GM18858 (cell line): ENCODE results near the gene ABHD4.
"Not testable (repeated sequence)": the region's sequence is repeated elsewhere in the genome, so short reads cannot be mapped to it uniquely, and the experiment has no call there.

Experiments
- ATAC-seq: cut with Tn5 transposase; IDR thresholded peaks from one replicate; pipeline ENCODE4 v1.9.1; 2021; ENCODE audit not compliant: unreplicated experiment

The ABHD4 gene

DNA sequence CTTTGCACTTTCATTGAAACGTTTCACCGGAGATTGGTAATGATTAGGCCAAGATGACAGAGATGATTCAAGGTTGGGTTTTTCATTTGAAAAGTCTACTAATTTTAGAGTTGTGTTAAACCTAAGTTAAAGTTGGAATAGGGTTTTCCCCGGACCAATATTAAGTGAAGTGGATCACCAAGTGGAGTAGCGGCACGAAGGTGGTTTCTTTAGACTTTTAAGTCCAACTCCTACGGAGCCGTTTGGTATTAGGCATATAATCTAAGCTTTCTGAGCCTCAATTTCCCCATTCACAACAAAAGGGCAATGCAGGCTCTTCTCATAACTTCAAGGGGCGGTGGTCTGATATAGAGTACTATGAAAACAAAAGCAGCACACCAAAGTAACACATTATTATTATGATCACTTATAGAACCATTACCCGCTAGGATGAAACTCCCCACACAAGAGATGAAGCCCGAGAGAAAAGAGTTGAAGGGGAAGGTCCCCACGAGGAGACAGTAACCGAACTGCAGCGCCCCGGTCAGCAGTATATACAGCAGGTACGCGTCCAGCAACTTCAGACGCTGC lies 9.5 kb upstream of the ABHD4 start:
- ATAC-seq, result no peak

DNA sequence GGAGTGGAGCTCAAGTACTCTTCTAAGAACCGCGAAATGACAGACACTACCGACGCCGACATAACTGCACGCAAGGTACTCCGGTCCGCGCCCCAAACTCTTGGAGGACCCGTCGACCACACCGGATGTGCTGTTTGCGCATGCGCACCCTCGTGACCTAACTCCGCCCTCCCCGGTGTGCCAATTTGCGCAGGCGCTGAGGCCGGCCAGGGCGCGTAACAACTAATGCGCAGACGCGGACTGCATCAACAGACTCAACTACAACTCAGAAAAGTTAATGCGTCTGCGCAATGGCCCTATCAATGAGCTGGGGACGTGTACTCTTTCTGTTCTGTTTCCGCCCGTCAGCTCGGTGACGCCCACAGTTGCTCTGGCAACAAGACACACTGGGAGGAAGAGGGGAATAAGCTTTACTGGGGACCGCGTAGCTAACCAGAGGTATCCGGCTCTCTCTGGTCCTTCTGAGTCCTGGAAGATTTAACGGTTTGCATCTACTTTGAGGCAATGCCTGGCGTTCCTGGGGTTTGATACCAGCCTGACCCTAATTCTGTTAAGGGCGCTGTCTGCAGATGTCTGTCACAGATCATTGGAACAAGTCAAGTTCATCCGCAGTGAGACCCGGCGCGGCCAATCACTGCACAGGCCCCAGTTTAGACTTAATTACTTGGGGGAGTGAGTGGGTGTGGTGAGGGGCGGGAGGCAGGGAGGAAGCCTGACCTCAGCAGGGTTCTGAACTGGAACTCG lies 8.8 kb upstream of the ABHD4 start, which contains the start of gene DAD1:
TSS of gene DAD1 (minus strand) at position 129 of the 744 bp plus-strand sequence. CDS start at position 62, 67 bp downstream.
- peak; percentile 80 for ATAC-seq

DNA sequence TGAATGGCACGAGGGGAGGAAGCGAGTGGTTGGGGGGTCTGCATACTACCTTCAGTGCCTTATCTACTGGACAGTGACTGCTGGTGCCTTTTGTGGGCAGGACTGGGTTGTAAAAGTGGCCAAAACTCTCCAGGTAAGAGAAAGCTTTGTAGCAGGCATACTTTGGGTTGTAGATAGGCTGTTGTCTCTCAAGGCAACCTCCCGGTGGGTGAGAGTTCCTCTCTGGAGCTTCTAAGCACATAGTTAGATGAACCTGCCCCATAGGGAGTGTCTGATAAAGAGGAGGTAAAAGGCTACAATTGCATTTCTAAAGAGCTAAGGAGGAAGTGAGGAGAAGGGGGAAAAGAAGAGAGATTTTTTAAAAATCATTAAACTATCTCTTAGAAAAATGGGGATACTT lies 4.9 kb upstream of the ABHD4 start:
- no peak for ATAC-seq

DNA sequence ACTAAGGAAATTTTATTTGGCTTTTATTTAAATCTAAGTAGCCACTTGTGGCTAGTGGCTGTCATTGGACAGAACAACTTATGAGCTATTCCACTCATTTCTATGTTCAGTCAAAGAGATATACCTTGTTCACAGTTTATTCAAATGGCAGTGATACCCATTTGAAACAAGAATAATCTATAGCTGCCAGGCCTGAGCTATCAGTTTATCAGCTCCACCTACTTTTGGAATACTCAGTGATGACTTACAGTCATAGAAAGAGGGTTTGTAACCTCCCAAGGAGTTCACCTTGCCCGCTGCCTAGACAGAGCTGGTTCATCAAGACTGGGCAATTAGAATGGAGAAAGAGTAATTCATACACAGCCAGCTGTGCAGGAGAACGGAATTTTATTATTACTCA lies 4.5 kb upstream of the ABHD4 start:
- ATAC-seq, result no peak

DNA sequence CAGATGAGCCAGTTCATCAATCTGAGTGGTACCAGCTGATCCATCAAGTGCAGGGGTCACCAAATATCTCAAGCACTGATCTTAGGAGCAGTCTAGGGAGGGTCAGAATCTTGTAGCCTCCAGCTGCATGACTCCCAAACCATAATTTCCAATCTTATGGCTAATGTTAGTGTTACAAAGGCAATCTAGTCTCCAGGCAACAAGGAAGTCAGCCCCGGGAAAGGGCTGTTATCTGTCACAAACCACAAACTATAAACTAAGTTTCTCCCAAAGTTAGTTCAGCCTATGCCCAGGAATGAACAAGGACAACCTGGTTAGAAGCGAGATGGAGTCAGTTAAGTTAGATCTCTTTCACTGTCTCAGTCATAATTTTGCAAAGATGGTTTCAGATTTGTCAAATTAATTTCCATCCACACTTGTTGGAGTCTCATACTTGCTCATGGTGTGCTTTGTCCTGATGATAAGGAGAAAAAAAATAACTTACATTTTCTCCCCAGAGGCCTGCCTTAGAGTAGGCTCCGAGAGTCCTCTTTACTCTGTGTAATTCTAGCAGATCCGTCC lies 3.9 kb upstream of the ABHD4 start:
- no peak for ATAC-seq

DNA sequence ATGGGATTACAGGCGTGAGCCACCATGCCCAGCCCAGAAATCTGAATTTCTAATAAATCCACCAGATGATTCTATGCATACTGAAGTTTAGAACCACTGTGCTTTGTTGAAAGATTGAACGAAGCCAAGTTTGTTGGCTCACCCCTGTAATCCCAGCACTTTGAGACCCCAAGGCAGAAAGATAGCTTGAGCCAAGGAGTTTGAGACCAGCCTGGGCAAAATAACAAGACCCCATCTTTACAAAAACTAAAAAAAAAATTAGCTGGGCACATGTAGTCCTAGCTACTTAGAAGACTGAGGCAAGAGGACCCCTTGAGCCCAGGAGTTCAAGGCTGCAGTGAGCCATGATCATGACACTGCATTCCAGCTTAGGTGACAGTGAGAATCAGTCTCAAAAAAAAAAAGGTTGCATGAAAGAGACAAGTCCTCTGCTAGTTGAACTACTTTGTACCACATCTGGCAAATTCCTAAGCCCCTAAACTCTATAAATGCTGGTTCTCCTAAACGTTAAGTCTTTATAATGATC lies 1.7 kb upstream of the ABHD4 start:
- ATAC-seq, result no peak

DNA sequence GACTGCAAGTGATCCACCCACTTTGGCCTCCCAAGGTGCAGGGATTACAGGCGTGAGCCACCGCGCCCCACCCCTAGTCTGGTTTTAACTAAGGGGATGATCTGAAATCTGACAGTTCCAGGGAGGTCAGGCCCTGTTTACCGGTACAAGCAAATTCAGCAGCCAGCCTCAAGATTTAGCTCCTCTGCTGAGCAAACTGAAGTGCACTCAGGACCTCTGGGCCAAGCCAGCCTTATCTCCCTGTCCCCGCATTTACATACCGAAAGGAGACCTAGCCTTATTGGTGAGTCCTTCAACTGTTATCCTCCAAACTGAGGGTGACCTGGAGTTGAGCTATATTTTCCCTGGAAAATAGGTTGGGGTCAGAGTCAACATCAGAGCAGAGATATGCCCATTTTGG lies 835 bp upstream of the ABHD4 start:
- ATAC-seq, result no peak

DNA sequence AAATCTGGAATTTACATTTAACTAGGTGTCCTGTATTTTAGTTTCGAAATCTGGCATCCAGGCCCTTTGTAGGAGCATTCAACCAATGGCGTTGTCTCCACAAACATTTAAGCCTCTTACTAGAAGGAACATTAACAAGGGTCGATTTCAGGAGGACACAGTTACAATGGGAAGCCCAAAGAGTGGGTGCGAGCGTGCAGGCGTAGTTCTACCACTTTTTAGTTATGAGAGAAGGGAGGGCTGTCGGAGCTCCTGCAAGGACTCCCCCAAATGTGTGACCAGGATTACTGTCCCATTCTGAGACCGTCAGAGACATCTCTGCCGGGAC lies 365 bp upstream of the ABHD4 start:
- ATAC-seq, result no peak

DNA sequence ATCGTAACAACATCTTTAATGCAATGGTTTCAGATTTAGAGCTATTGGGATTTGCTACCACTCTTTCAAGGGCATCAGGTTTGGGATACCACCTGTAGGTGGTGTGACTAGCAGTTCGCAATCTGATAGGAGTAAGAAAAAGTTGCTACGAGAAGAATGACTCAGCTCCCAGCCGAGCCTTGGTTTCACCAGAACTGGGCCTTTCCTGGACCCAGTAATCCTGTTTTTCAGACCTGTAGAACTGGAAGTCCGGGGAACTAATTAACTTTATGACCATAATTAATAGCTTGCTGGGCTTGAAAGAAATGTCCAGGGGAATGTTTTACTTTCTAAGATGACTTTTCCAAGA lies 770 bp downstream of the ABHD4 start:
- peak; percentile 43 for ATAC-seq

DNA sequence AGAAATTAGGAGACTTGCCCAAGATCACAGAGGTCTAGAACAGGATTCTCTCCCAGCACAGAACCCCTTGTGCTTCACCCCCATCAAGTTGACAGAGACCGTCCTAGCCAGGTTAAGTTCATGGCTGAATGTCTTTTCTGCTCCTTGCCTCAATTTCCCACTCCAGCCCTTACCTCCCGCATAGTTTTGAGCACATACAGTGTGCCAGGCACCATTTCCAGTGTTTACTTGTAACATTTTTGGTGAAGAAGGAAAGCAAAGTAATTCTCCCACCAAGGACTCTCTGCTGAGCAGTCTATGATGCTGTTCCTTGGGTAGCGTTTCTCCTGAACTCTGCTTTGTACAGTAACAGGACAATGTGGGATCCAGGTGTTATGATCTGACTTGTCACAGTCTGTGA lies 1.2 kb downstream of the ABHD4 start:
- no peak for ATAC-seq

DNA sequence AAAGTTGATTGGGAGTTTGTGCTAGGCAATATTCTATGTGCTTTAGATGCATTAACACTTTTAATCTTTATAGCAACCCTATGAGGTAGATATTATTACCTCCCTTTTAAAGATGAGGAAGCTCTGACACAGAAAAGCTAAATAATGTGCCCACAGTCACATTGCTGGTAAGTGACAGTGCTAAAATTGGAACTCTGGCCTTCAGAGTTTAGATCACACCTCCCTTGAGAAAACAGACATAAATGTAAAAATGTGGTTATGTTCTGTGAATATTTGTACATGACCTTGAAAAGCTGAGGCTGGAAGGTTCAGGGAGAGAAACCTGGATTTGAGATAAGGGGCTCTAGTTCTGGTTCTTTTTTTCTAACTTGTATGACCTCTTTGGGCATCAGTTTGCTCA lies 1.9 kb downstream of the ABHD4 start:
- no peak for ATAC-seq

DNA sequence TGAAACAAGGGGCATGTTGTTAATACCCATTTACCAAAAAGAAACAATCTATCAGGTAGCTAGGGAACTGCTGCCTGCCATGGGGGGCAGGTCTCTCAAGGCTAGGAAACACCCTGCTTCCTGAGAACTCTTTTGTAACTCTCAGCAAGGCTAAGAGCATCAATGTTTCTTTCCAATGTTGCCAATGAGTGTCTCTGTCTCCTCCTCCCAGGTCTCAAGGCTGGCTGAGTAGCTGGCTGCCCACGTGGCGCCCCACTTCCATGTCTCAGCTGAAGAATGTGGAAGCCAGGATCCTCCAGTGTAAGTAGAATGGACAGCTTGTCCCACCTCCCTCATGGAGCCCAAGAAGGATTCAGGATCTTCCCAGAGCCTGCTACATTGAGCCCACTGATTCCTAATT lies 3.4 kb downstream of the ABHD4 start:
- ATAC-seq, result no peak

DNA sequence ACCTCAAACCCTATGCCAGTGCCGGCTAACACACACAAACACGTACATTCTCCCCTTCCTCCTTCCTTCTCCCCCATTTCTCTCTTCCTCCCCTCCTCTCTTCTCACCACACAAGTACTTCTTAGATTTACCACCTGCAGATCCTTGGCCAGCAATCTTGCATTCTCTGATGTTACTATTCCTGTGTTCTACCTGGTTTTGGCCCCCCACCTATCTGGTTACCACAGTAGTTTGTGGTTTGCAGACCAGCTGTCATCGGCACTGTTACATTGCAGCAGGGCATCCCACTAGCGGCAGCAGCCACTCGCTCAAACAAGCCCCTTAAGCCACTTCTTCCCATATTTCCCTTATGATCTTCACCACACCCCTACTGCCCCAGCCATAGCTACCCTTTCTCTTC lies 3.9 kb downstream of the ABHD4 start:
- no peak for ATAC-seq

DNA sequence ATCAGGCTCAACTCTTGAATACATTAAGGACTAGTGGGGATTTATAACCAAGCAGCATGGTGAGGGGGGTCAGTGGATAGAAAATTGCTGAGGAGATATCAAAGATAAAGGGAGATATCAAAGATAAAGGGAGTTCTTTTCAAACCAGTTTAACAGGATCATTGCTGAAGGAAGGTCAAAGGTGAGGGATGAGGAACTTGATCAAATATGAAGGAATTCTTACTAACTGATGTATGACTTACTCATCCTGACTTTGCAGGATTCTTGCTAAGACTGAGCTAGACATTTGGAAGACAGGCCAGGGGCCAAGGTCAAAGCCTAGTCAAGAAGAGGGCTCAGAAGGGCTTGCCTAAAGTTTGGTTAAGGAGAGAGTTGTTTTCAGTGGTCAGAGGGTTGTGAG lies 4.8 kb downstream of the ABHD4 start:
- no peak for ATAC-seq

DNA sequence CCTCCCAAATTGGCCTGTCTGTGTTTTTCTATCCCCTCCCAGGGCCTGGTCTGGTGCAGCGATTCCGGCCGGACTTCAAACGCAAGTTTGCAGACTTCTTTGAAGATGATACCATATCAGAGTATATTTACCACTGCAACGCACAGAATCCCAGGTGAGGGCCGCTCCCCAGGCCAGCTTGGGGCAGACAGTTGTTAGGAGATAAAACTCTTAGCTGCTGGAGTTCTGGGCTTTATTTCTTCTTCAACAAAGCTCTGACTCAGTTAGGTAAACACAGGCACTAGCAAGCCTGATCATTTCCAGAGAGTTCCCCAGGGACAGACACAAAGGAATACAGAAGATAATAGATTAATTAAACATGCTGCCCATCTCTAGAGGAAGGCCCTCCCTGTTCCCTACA lies 8.3 kb downstream of the ABHD4 start:
- ATAC-seq, result no peak

DNA sequence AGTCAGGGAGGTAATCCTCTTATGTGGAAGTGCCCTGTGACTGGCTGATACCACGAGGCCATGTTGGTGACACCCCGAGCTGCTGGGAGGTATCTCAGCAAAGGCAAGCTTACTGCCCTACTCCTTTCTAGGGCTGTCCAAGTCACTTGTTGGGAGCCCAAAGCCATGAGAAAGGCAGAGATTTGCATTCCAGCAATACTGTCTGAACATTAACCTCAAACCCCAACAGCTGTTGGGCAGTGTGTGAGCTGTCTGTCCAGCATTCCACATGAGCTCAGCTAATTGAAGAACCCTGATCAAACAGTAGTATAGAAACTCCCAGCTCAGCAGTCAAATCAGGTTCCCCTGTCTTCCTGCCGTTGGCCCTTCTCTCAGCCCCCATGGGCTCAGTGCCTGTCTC lies 9.2 kb downstream of the ABHD4 start:
- ATAC-seq, result no peak

DNA sequence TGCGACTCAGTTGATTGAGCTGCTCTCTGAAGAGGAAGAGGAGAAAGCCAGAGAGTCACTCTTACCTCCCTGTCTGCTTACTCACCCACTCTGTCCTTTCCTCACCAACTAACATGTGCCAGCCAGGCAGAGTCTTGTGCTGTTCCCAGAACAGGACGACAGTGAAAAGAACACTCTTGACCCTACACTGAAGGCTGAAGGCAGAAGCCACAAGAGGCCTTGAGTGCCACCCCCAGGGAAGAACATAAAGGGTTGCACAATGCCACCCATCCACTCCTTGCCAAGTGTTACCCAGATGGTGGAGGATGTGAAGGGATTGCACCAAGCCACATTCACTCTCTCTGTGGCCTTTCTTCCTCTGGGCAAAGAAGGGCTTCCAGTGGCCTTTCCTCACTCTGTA lies 12.8 kb downstream of the ABHD4 start:
- no peak for ATAC-seq

DNA sequence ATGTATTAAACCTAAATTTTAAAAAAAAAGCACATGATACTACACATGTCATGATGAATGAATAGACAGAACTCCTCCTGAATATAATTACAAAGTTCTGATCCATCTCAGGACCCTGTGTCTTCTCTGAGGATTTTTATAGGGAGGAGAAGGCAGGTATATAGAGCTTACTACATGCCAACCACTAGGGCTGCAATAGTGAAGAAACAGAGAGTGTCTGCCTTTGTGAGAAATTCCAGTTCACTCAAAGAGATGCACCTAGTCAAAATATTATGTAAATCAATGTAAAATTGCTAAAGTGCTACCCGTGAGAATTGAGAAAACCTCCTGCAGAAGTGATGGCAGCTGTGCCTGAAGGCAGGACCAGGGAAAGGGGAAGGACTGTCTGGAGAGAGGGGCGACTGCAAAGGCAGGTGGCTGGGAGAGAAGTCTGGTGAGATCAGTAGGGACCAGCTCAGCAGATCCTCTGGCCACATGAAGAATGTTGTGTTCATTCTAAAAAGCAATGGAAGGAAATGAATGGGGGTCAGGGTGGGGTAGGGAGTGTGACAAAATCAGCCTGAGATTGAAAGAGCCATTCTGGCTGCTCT lies 15.1 kb downstream of the ABHD4 start:
- no peak for ATAC-seq

DNA sequence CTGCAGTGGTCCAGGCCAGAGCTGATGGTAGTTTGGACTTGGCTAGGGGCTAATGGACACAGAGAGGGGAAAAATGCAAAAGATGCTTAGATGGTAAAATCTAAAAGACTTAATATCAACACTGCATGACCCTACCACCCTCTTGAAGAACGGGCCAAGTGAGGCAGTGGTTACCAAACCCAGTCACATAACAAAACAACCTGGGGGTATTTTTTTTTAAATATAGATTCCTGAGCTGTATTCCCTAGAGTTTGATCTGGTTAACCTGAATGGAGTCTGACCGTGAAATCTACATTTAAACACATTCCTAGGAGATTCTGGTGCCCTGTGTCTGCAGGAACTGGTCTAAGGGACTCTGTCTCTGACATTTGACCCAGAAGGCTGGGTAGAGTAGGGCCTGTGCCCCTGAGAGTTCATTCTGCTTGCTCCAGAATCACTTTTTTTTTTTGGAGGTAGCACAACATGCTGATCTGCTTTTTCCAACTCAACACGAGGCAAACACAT lies 15.7 kb downstream of the ABHD4 start:
- ATAC-seq, result no peak

DNA sequence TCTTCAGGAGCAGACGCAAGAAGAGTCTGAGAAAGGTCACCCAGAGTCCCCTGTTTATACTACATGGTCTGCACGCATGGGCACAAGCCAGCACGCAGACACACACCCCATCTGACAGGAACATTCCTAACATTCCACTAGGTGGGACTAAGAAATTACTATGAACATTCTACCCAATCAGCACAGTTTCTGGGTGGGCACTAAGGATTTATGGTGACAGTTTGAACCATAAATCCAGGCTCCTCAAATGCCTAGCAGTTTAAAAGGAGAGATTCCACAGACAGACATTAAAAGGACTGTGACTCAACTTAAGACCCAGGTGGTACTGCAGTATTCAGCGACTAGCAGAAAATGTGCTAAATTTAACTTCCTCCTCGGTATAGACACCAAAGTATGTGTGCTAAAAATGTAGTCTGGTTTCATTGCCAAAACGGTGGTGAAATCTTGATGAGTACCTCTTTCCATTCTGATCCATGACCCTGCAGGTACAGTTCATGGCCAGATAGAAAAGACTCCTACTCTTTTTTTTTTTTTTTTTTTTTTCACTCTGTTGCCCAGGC lies 16.2 kb downstream of the ABHD4 start:
- peak; percentile 37 for ATAC-seq

DNA sequence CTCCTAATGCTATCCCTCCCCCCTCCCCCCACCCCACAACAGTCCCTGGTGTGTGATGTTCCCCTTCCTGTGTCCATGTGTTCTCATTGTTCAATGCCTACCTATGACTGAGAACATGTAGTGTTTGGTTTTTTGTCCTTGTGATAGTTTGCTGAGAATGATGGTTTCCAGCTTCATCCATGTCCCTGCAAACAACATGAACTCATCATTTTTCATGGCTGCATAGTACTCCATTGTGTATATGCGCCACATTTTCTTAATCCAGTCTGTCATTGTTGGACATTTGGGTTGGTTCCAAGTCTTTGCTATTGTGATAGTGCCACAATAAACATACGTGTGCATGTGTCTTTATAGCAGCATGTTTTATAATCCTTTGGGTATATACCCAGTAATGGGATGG lies 17.7 kb downstream of the ABHD4 start:
- not testable (repeated sequence) for ATAC-seq

DNA sequence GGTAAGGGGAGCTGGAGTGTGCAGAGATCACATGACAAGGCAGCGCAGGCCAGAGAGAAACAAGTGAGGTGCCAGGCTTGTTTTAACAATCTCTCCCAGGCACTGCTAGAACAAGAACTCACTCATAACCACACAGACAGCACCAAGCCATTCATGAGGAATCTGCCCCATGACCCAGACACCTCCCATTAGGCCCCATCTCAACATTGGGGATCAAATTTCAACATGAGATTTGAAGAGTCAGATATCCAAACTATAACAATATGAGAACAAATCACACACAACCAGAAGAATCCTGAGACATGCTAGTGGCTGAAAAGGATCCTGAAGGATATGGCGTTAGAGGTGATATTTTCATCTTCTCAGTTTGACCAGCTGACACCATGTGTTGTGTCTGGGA lies 24.2 kb downstream of the ABHD4 start:
- no peak for ATAC-seq
